NOMO-1 (cell line): ENCODE measurements around the gene STK24.
"Not testable (repeated sequence)": the region's sequence is repeated elsewhere in the genome, so short reads cannot be mapped to it uniquely, and the experiment has no call there.

Experiments used
- DNase-seq, 2 experiments: peaks; one replicate each; lab custom pipeline; 2025; ENCODE audit not compliant: unreplicated experiment in 2 of 2; lab: John Stamatoyannopoulos, UW

The STK24 gene

DNA sequence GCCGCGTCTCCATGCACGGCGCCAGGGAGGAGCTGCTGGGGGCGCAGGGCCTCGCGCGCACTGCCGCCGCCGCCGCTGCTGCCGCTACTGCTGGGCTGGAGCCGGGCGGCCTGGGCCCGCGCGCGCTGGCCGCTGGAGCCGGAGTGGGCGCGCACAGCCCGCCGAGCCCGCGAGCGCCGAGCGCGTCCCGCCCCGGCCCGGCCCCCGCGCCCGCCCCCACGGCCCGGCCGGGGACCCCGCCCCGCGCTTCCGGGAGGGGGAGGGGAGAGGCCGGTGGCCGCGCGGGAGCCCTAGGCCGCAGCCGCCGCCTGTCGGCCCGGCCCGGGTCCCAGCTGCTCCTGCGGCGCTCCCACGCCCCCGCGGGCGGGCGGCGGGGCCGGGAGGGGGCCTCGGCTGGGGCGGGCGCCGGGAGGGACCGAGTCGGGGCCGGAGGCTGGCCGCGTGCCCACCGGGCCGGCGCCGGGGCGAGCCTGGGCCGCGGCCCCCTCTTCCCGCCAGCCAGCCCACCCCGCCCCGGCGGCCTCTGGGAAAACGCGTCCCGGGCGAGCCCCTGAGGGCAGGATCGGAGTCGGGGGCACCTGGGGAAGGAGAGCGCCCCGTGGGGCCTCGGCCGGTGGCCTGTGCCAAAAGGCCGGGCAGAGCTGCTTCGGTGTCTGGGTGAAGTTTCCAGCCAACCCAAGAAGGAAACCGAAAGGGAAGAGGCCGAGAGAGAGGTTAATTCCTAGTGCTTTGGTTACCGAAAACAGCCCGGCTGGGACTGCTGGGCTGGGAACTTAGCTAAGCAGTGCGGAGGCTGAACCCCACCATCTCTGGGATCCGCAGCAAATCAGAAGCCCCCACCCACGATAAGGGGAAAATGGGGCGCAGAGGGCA is at the start of gene STK24:
TSS of gene STK24 (minus strand) at position 145 of the 873 bp plus-strand sequence. CDS start 321 bp downstream, outside the sequence.
- DNase-seq = peak; percentile 57 to 79

DNA sequence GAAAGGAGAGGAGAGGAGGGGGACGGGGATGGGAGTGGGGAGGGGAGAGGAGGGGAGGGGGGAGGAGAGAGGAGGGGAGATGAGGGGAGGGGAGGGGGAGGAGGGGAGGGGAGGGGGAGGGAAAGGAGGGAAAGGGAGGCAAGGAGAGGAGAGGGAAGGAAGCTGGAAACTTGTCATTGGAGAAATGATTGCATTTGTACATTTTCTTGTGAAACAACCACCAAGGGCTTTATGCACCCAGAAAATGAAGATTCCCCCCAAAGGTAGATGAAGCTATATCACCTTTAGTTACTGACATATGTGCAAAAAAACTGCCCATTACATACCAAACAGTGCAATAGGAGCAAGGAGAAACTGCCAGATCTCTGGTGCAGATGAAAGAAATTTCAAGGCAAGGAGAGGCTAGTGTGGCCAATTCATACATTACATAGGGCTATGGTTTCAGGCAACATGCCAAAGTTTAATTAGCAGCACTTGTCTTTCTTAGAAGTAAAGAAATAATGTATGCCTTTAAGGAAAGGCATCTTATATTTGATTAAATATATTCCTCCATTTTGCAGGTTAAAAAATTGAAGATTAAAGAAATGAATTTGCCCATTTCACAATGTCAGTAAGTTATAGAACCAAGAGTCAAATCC is 49.5 kb upstream of the STK24 start:
- no peak for DNase-seq

DNA sequence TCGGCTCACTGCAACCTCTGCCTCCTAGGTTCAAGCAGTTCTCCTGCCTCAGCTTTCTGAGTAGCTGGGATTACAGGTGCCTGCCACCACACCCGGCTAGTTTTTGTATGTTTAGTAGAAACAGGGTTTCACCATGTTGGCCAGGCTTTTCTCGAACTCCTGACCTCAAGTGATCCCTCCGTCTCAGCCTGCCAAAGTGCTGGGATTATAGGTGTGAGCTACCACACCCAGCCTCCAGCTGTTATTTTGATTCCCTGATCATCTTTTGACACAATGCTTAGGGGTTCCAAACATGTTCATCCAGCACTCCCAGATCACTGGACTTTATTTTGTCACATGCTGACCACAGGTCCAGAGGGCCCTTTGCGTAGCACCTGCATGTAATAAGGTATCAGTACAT is 47.7 kb upstream of the STK24 start:
- DNase-seq = not testable (repeated sequence)

DNA sequence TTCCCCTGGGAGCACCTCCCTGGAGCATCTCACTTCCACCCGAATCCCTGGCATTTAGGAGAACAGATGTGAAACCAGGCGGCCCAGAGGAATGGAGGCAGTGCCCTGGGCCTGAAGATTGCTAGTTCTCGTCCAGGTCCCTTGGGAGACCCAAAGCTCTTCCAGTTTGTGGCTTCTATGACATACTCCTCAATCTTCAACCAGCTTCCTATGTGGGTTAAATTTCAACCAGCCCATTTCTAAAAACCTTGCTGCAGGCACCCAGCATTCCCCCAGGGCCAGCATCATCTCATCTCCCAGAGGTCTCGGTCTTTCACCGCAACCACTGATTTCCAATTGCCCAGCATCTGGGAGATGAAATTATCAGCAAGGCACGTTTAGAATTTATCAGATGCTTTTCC is 46.0 kb upstream of the STK24 start:
- no peak for DNase-seq

DNA sequence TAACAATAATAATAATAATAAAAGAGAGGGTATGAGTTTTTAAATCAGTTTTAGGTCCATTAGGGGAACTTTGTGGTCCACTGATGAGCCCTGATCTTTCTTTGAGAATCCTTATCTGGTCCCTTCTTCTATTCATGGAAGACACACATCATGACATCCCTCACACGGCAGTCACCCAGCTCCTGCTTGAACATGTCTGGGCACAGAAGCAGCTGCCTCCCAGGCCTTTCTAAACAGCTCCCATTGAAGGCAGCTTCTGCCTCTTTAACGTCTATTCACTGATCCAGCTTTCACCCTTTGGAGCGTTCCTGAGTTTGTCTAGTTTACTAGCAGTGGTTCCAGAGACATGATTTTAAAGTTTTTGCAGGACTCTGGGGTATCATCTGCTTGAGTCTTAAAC is 42.6 kb upstream of the STK24 start:
- DNase-seq = no peak

DNA sequence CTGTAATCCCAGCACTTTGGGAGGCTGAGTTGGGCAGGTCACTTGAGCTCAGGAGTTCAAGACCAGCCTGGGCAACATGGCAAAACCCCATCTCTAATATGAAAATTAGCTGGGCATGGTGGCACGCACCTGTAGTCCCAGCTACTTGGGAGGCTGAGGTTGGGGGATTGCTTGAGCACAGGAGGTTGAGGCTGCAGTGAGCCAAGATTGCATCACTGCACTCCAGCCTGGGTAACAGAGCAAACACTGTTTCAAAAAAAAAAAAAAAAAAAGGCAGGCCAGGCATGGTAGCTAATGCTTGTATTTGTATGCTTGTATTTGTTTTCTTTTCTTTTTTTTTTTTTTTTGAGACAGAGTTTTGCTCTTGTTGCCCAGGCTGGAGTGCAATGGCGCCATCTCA is 38.7 kb upstream of the STK24 start:
- DNase-seq = not testable (repeated sequence)

DNA sequence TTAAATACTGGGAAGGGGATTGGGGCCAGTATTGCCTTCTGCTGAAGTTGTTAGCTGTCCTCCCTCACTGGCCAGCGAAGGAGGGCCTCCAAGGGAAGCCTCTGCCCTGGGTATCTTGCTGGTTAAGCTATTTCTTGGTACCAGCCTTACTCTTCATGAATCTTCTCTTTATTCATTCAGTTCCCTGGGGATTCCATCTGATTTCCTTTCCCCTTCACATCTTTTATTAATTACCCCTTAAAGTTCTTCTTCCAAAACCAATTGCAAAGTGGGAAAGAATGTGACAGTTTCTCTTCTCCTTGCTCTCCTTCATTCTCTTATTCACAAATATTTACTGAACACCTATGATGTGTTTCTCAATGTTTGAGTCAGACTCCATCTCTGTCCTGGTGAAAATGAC is 36.7 kb upstream of the STK24 start:
- no peak for DNase-seq

DNA sequence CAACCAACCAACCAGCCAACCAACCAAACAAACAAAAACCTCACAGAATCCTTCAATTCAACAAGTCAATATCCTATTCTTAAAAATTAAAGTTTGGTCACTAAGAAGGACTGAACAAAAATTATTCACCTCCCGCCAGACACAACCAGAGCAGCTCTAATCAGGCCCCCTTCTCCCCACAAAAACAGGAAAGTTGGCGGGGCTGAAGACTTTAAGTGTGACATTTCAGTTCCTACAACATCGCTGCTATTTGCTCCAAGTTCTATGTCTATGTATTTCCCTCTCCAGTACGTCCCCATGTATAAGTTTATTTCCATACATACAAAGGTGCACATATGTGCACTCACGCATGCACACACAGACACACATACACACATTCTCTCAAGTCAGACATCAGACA is 32.8 kb upstream of the STK24 start:
- peak; percentile 5 to 12 for DNase-seq

DNA sequence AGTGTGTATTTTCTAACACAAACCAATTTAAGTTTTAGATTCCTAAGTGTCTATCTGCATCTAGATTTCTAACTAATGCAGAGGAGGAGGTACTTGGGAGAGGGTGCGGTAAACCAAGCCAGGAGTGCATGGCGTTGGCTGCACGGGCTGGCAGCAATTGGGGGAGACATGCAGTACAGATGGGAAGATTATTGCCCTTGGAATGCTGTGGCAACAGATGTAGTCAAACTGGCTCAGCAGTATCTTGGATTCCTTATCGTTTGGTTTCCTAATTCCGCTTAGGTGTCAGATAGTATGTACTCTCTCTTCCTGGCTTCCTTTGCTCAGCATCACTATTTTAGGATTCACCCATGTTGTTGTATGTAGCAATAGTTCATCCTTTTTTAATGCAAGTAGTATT is 29.4 kb upstream of the STK24 start:
- no peak for DNase-seq

DNA sequence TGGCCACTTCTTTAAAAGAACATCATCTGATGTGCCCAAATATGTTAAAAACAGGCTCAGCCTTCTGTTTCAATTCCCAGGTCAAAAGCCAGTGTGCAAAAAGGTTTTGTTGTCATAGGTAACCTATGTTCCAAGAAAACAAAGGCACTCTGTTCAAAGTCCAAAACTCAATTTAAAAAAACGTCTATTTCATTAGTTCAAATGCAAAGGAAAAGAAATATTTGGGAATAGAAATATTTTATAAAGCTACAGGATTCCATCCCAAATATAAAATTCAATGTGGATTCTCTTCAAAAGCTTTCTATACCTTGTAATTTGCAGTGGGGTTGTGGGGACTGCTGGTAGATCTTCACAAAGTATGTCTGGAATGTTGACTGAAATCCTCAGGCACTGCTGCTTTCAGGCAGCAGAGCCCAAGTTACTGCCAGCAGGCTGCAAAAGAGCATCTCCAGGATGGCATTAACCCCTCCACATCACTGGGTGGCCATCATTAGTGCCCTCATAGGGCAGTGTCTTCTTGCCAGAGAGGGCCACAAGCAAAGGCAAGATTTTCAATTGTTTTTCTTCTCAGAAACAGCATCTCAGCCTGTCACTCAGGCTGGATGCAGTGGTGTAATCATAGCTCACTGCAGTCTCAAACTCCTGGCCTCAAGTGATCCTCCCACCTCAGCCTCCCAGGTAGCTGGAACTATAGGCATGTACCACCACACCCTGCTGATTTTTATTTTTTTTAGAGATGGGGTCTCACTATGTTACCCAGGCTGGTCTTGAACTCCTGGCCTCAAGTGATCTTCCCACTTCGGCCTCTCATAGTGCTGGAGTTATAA is 22.8 kb upstream of the STK24 start:
- no peak for DNase-seq

DNA sequence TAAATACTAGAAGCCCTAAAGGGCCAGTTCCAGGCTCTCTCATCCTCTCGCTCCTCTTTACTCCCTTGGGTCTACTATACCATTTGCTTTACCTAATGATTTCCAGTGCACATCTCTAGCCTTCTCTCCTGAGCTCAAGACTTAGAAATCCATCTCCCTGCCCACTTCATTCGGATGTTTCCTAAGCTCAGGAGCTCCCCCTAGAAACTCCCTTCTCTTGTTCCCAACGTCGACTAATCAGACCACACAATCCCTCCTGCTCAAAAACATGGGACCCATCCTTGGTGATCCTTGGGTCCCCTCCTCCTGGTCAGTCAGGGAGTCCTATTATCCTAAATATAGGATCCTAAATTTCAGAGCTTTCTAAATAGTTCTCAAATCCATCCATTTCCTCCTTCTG is 21.1 kb upstream of the STK24 start:
- no peak for DNase-seq

DNA sequence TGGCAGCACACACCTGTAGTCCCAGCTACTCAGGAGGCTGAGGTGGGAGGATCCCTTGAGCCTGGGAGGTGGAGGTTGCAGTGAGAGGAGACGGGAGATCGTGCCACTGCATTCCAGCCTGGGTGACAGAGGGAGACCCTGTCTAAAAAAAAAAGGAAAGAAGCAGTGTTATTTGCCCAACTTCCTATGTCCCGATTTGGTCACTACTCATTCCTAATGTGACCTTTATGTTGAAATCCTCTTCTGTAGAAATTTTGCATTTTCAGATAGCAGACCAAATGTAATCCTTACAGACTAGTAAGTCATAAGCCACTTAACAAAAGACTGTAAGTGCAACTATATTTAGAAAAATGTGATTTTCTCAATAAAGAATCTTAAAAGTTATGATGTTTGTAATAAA is 18.2 kb upstream of the STK24 start:
- no peak for DNase-seq

DNA sequence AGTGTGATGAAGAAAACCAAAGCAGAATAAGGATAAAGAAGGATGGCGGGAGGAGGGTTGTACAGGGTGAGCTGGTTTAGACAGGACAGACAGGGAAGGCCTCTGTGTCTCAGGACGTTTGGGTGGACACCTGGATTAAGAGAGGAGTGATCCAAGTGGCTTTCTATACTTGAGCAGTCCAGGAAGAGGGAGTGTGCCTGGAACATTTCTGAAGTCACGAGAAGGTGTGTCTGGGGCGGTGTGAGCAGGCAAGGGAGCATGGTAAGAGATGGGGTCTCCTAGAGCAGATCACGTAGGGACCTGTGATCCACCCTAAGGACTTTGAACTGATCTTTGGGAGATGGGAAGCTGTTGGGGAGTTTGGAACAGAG is 15.4 kb upstream of the STK24 start:
- no peak for DNase-seq

DNA sequence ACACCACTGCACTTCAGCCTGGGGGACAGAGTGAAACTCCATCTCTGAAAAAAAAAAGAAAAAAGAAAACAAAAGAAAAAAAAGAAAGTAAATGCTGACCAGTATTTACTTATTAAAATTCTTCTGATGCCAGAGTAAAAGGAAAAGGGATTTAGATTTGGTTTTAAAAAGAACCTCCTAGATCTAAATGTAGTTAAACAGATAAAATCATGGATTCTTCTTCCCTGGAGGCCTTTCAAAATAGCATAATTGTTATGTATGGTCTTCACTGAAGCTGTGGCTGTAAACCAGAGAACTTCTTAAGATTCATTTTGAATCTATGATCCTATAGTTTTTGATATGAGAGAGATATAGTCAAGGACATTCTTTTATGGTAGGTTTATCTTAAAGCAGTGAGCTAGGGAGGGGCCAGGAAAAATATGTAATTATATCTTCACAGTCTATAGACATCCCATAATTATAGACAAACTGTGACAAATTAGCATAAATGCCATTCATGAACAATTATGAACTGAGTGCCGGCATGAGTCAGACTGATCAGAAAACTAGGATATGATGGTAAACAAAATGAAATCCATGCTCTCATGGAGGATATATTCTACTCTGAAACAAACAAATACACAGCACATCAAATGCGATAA is 14.9 kb upstream of the STK24 start:
- no peak for DNase-seq

DNA sequence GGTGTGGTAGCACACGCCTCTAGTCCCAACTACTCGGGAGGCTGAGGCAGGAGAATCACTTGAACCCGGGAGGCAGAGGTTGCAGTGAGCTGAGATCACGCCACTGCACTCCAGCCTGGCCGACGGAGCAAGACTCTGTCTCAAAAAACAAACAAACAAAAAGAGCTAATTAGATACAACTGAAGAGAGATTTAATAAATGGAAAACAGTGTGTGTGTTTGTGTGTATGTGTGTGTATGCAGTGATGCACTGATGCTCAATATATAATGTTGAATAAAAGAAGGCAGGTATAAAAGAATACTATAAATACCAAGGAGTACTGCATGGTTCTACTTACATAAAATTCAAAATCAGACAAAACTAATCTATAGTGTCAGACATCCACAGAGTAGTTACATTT is 13.6 kb upstream of the STK24 start:
- not testable (repeated sequence) for DNase-seq

DNA sequence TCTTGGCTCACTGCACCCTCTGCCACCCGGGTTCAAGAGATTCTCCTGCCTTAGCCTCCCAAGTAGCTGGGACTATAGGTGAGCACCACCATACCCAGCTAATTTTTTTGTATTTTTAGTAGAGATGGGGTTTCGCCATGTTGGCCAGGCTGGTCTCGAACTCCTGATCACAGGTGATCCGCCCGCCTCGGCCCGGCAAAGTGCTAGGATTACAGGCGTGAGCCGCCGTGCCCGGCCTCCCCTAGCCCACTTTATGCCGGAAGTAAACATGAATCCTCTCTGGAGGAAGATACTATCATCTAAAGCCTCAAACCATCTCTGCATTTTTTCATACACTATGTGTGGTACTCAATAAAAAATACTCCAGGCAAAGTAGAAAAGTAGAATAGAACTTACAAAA is 12.6 kb upstream of the STK24 start:
- not testable (repeated sequence) for DNase-seq

DNA sequence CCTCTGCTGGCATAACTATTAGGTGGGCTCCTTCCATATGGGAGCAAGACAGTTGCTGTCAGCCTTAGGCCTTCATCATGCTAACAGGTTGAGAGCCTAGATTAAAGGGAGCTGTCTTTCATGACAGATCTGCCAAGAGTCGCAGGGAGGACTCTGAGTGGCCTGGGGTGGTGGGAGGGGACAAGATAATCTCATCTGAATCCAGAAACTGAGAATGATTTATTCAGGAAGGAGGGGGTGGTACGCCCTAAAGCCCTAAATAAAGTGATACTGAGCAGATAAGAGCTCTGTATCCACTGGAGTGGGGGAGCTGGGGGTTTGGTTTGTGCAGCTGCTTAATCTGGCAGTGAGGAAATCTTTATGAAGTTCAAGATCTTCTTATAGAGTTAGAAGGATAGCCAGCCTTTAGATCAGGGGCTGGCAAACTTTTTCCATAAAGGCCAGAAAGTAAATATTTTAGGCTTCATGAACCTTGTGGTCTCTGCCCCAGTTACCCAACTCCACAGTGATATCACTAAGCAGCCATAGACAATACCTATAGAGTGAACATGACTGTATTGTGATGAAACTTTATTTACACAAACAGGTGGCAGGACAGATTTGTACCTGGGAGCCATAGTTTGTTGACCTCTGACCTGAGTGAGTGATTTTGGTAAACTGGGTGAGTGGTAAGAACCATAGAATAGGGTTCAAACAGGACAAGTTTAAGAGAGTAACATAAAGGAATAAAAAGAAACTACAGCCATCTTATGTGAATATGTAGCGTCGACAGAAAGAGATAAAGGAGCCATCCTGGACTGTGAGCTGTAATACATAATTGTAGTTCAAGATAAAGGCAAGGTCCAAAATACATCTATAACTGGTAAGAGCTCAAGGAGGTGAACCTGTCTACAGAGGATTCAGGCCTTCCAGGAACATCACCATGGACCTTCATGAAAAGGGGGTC is 9.8 kb upstream of the STK24 start:
- DNase-seq = no peak

DNA sequence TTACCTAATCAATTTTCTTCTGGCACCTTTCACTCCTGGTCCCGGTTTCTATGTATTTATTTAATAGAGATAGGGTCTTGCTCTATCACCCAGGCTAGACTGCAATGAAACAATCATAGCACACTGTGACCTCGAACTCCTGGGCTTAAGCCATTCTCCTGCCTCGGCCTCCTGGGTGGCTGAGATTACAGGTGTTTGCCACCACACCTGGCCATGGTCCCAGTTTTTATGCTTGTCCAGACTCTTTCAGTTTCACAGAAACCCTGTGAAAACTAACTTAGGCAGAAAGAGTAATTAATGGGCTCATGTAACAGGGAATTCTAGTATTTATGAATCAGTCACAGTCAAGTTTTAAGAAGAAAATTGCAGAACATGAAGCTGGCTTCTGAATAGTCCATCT is 9.0 kb upstream of the STK24 start:
- DNase-seq = no peak

DNA sequence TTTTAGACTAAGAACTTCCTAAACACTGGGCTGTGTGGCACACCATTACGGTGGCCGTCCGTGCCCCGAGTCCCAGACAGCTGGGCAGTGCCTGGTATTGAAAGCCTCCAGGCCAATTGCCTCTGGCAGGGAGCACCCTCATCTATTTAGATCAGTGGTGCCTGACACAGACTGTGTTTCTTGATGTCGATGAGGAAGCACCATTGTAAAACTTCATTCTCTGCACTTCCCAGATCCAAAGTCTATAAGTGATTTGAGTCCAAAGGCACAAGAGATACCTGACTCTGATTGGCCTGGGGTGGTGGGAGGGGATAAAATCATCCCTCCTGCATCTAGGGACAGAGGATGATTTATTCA is 8.5 kb upstream of the STK24 start:
- no peak for DNase-seq
